A549 (cell line): ENCODE data around the gene SRGAP3. TPM values are rescaled to one million over a fixed set of nuclear protein-coding genes. Genes with fewer than 3 reads are reported as not detected.

Source experiments
- ATAC-seq, 2 experiments: fragments of 200-7000 bp in 1 of 2; fragments of >200 bp in 1 of 2; cut with Nextera tagmentation in 1 of 2; cut with Tn5 transposase in 1 of 2; 3 replicates each; pipeline versions ENCODE4 v1.8.0 to v1.9.1; 2018 to 2020; ENCODE audit warnings: mild to moderate bottlenecking in 1 of 2, moderate library complexity in 1 of 2
- CTCF ChIA-PET: fragments of 300-600 bp; sonication (Branson Sonifier 250); formaldehyde crosslinking; extraction: SDS; loops from one replicate; lab custom pipeline; 2021; ENCODE audit warnings: antibody characterized with exemption, inconsistent platforms; lab: Yijun Ruan, JAX
- POLR2A ChIA-PET: fragments of 350-600 bp; formaldehyde crosslinking; extraction: SDS; loops from one replicate; lab custom pipeline; 2021; ENCODE audit warnings: antibody characterized with exemption, inconsistent platforms; lab: Yijun Ruan, JAX
- DNase-seq, 2 experiments: peaks; one replicate each; pipeline versions ENCODE4 v3.0.0 to v3.0.0-alpha.2; 2011 to 2016; ENCODE audit warnings: low read depth in 1 of 2, low spot score in 1 of 2
- FAIRE-seq: peaks from 2 replicates; lab custom pipeline; 2011; peaks lifted over from hg19 to GRCh38; lab: Jason Lieb, UNC
- H3K27ac ChIP-seq, 2 experiments: fragments of >200 bp; sonication (Bioruptor Twin); formaldehyde crosslinking; 3 replicates each; pipeline ENCODE4 v1.5.1; 2016 to 2017
- H3K4me1 ChIP-seq: fragments of >200 bp; sonication (Bioruptor Twin); formaldehyde crosslinking; 3 replicates; pipeline ENCODE4 v1.6.1; 2016
- H3K4me2 ChIP-seq: fragments of >200 bp; sonication (Bioruptor Twin); formaldehyde crosslinking; 3 replicates; pipeline ENCODE4 v1.6.1; 2016
- H3K4me3 ChIP-seq: fragments of >200 bp; sonication (Bioruptor Twin); formaldehyde crosslinking; 3 replicates; pipeline ENCODE4 v1.5.1; 2016
- H3K9me3 ChIP-seq: fragments of >200 bp; sonication (Bioruptor Twin); formaldehyde crosslinking; 3 replicates; pipeline ENCODE4 v1.6.1; 2016
- ATOH8 ChIP-seq: fragments of 250-450 bp; sonication (Bioruptor Pico); IDR thresholded peaks from 2 replicates; pipeline ENCODE4 v1.5.0; 2020; ENCODE audit warnings: low read depth, mild to moderate bottlenecking, moderate library complexity
- BCL3 ChIP-seq: fragments of >200 bp; sonication (Bioruptor Twin); formaldehyde crosslinking; IDR thresholded peaks from 3 replicates; pipeline ENCODE4 v1.6.1; 2016
- BHLHE40 ChIP-seq: IDR thresholded peaks from 2 replicates; pipeline ENCODE4 v1.6.1; 2012; ENCODE audit warnings: low read depth, low read length, inconsistent platforms
- CBX8 ChIP-seq: fragments of 200-600 bp; sonication (generic); IDR thresholded peaks from 2 replicates; pipeline ENCODE4 v1.6.1; 2016
- CEBPB ChIP-seq, 2 experiments: fragments of >200 bp in 1 of 2; sonication (Bioruptor Twin) in 1 of 2; formaldehyde crosslinking in 1 of 2; IDR thresholded peaks; 2 replicates each; pipeline ENCODE4 v1.6.1; 2012 to 2016
- EHF ChIP-seq: fragments of 250-450 bp; sonication (Bioruptor Pico); IDR thresholded peaks from 2 replicates; pipeline ENCODE4 v1.5.0; 2020; ENCODE audit warnings: mild to moderate bottlenecking
- HDAC2 ChIP-seq: fragments of 200-600 bp; sonication (generic); IDR thresholded peaks from 2 replicates; pipeline ENCODE4 v1.6.1; 2016
- HEYL ChIP-seq: fragments of 250-450 bp; sonication (Bioruptor Pico); IDR thresholded peaks from 2 replicates; pipeline ENCODE4 v1.8.0; 2021; ENCODE audit warnings: mild to moderate bottlenecking, moderate library complexity
- HMGXB4 ChIP-seq: fragments of 250-450 bp; sonication (Bioruptor Pico); IDR thresholded peaks from 2 replicates; pipeline ENCODE4 v1.5.0; 2021; ENCODE audit warnings: mild to moderate bottlenecking, moderate library complexity, borderline replicate concordance
- HOXA7 ChIP-seq: fragments of 250-450 bp; sonication (Bioruptor Pico); IDR thresholded peaks from 2 replicates; pipeline ENCODE4 v1.5.0; 2020; ENCODE audit warnings: mild to moderate bottlenecking, moderate library complexity
- MAX ChIP-seq: IDR thresholded peaks from 2 replicates; pipeline ENCODE4 v1.6.1; 2012
- MAZ ChIP-seq: fragments of 150-350 bp; IDR thresholded peaks from 2 replicates; pipeline ENCODE4 v1.6.1; 2014; ENCODE audit warnings: antibody characterized with exemption, low read depth, low read length, borderline replicate concordance
- RAD21 ChIP-seq, 2 experiments: fragments of >200 bp in 1 of 2; sonication (Bioruptor Twin) in 1 of 2; formaldehyde crosslinking in 1 of 2; IDR thresholded peaks in 1 of 2; conservative IDR thresholded peaks in 1 of 2; 2 replicates in 1 of 2; 3 replicates in 1 of 2; pipeline ENCODE4 v1.6.1; 2012 to 2018; ENCODE audit warnings: inconsistent platforms in 1 of 2
- RARB ChIP-seq: fragments of 250-450 bp; sonication (Bioruptor Pico); IDR thresholded peaks from 2 replicates; pipeline ENCODE4 v1.8.0; 2021; ENCODE audit warnings: mild to moderate bottlenecking, moderate library complexity
- REST ChIP-seq: fragments of 200-600 bp; sonication (generic); IDR thresholded peaks from 2 replicates; pipeline ENCODE4 v1.6.1; 2016; ENCODE audit warnings: antibody characterized with exemption, mild to moderate bottlenecking, moderate library complexity
- SREBF2 ChIP-seq: fragments of 450-650 bp; IDR thresholded peaks from 2 replicates; pipeline ENCODE4 v1.6.1; 2014; ENCODE audit warnings: mild to moderate bottlenecking, moderate library complexity
- TFCP2L1 ChIP-seq: fragments of 250-450 bp; sonication (Bioruptor Pico); IDR thresholded peaks from 2 replicates; pipeline ENCODE4 v1.5.0; 2021; ENCODE audit warnings: mild to moderate bottlenecking
- TP53 ChIP-seq: fragments of 250-450 bp; sonication (Bioruptor Pico); IDR thresholded peaks from 2 replicates; pipeline ENCODE4 v1.5.0; 2021; ENCODE audit warnings: mild to moderate bottlenecking, moderate library complexity
- ZFP36 ChIP-seq: fragments of 450-650 bp; IDR thresholded peaks from 2 replicates; pipeline ENCODE4 v1.6.1; 2014; ENCODE audit warnings: borderline replicate concordance; ENCODE audit not compliant: partially characterized antibody
- WGBS: methylation state at CpG from one replicate; pipeline ENCODE4 v1.1.6; 2017; ENCODE audit errors: missing lambda C conversion rate; 5-methylcytosine and 5-hydroxymethylcytosine counted together
- polyA plus RNA-seq, 4 experiments: library from polyadenylated mRNA; depleted of rRNA in 3 of 4; stranded (reverse); fragments of >200 nt; fragmentation: RNase III in 1 of 4; extraction: RNeasy Plus Mini Kit Qiagen cat#74134 plus additional on column Dnase treatment in 1 of 4; gene quantifications; 2 replicates in 3 of 4; 3 replicates in 1 of 4; pipeline ENCODE4 v1.2.3, GENCODE V29; 2011 to 2017

Gene SRGAP3
- polyA plus RNA-seq, 2 of the 4 experiments (the other 2 are of a cell fraction), result 1.6 to 2.5 TPM

GRCh38 chr3:8972639-8973038 lies 276.8 kb downstream of the SRGAP3 start:
- ChIA-PET POLR2A (no interaction called here), CTCF (interaction anchor here (0.6 to 13.2 kb wide), 13 partner anchors 10 to 519 kb away, joined by 3 to 190 read pairs (median 5); partner anchors contain the start of gene OXTR)
- Histone ChIP-seq H3K4me1 (no peaks in the 10 kb centered on the region), H3K4me3 (no peak overlapping the region), H3K9me3 (no peaks in the 10 kb centered on the region), H3K4me2 (no peak overlapping the region), H3K27ac (no peak overlapping the region)
- 89% methylated on average over 2 of the region's 2 CpGs for WGBS
- peak in 1 of 2 experiments; percentile 53; a peak in 3 of 6 replicates for ATAC-seq
- DNase-seq, result peak in 1 of 2 experiments; percentile 40
- TF ChIP-seq RARB (CRISPR knock-in tag), result no peak
- TF ChIP-seq BCL3, result no peak
- no peak for TF ChIP-seq HEYL
- no peak for TF ChIP-seq CBX8
- TF ChIP-seq TP53, result no peak
- no peak for TF ChIP-seq REST
- no peak for TF ChIP-seq ZFP36
- TF ChIP-seq HDAC2, result no peak
- no peak for TF ChIP-seq TFCP2L1 (CRISPR knock-in tag)
- no peak for TF ChIP-seq BHLHE40
- TF ChIP-seq HOXA7 (CRISPR knock-in tag), result no peak
- no peak for TF ChIP-seq MAX
- no peak for TF ChIP-seq ATOH8 (CRISPR knock-in tag)
- TF ChIP-seq RAD21 (conservative IDR thresholded peaks at IDR 0.05 in 1 of 2, IDR thresholded peaks at IDR 0.05 in 1 of 2), result no peak
- no peak for TF ChIP-seq MAZ
- no peak for TF ChIP-seq EHF (CRISPR knock-in tag)
- TF ChIP-seq CEBPB (IDR thresholded peaks at IDR 0.05), result no peak
- TF ChIP-seq HMGXB4 (CRISPR knock-in tag), result no peak
- no peak for TF ChIP-seq SREBF2
- FAIRE-seq, result no peak
